Endothelial cell of umbilical vein (primary cell): ENCODE measurements around the gene TMEM37. TPM values are rescaled to one million over a fixed set of nuclear protein-coding genes. Genes with fewer than 3 reads are reported as not detected.

Experiments
- BruUV-seq: library from RNA; stranded (reverse); fragments of 400-500 nt; replicated peaks from 2 replicates; lab custom pipeline; 2021; lab: Mats Ljungman, UMichigan
- CTCF ChIA-PET: fragments of 300-600, 350-600 bp; sonication (Branson Sonifier 250); formaldehyde crosslinking; loops from one replicate; lab custom pipeline; 2021; ENCODE audit warnings: antibody characterized with exemption, inconsistent platforms; lab: Charles Lee
- POLR2A ChIA-PET: fragments of 300-600, 350-600 bp; sonication (Branson Sonifier 250); formaldehyde crosslinking; loops from one replicate; lab custom pipeline; 2021; ENCODE audit warnings: antibody characterized with exemption, inconsistent platforms; lab: Charles Lee
- DNase-seq: peaks from one replicate; pipeline ENCODE4 v3.0.0-alpha.2; 2011; ENCODE audit warnings: low read depth, low spot score
- FAIRE-seq: peaks from 2 replicates; lab custom pipeline; 2011; peaks lifted over from hg19 to GRCh38; lab: Jason Lieb, UNC
- H2AFZ ChIP-seq: 2 replicates; pipeline ENCODE4 v1.6.0; 2012; ENCODE audit warnings: low read depth, low read length, control low read depth, inconsistent platforms
- H3K27ac ChIP-seq: 2 replicates; pipeline ENCODE4 v1.5.1; 2011; ENCODE audit warnings: low read depth, mild to moderate bottlenecking, control low read depth, low read length, moderate library complexity; ENCODE audit not compliant: insufficient read depth
- H3K27me3 ChIP-seq, 2 experiments: 2 replicates each; pipeline versions ENCODE4 v1.6.0 to v1.6.1; 2011; ENCODE audit warnings: low read length in 2 of 2, mixed read lengths in 1 of 2; ENCODE audit not compliant: control insufficient read depth in 2 of 2, insufficient read depth in 2 of 2
- H3K36me3 ChIP-seq, 2 experiments: 2 replicates in 1 of 2; 3 replicates in 1 of 2; pipeline ENCODE4 v1.5.1; 2011; ENCODE audit warnings: low read length in 2 of 2, mild to moderate bottlenecking in 1 of 2, moderate library complexity in 1 of 2; ENCODE audit not compliant: control insufficient read depth in 2 of 2, insufficient read depth in 2 of 2; ENCODE audit errors: extremely low read depth in 1 of 2
- H3K4me1 ChIP-seq: 3 replicates; pipeline ENCODE4 v1.5.1; 2011; ENCODE audit warnings: mild to moderate bottlenecking, low read length; ENCODE audit not compliant: control insufficient read depth, insufficient read depth; ENCODE audit errors: extremely low read depth
- H3K4me2 ChIP-seq: 2 replicates; pipeline ENCODE4 v1.6.1; 2011; ENCODE audit warnings: low read length, control low read depth, mixed read lengths; ENCODE audit not compliant: insufficient read depth
- H3K4me3 ChIP-seq, 3 experiments: fragments of 200-600 bp in 1 of 3; sonication (generic), shearing (Covaris generic) in 1 of 3; replicated peaks in 1 of 3; 2 replicates each; pipeline ENCODE4 v1.5.1; 2011 to 2016; ENCODE audit warnings: control low read depth in 3 of 3, low read length in 3 of 3, mild to moderate bottlenecking in 2 of 3, inconsistent platforms in 1 of 3, low read depth in 1 of 3, moderate library complexity in 1 of 3; ENCODE audit not compliant: insufficient read depth in 1 of 3
- H3K79me2 ChIP-seq: 2 replicates; pipeline ENCODE4 v1.6.0; 2012; ENCODE audit warnings: low read length, inconsistent platforms; ENCODE audit not compliant: control insufficient read depth, insufficient read depth
- H3K9ac ChIP-seq: replicated peaks from 2 replicates; pipeline ENCODE3; 2011; ENCODE audit warnings: low read length, control low read depth; ENCODE audit not compliant: insufficient read depth; ENCODE audit errors: extremely low read depth
- H3K9me1 ChIP-seq: replicated peaks from 3 replicates; pipeline ENCODE4 v1.6.0; 2011; ENCODE audit warnings: mild to moderate bottlenecking, low read length; ENCODE audit not compliant: control insufficient read depth, insufficient read depth; ENCODE audit errors: extremely low read depth
- H3K9me3 ChIP-seq: replicated peaks from 2 replicates; pipeline ENCODE4 v1.5.1; 2012; ENCODE audit warnings: low read length, inconsistent platforms; ENCODE audit not compliant: control insufficient read depth, insufficient read depth
- H4K20me1 ChIP-seq: replicated peaks from 2 replicates; pipeline ENCODE3; 2011; ENCODE audit warnings: mild to moderate bottlenecking, low read length; ENCODE audit not compliant: control insufficient read depth, insufficient read depth; ENCODE audit errors: extremely low read depth
- FOS ChIP-seq: IDR thresholded peaks from 2 replicates; pipeline ENCODE4 v1.6.1; 2011; ENCODE audit warnings: mild to moderate bottlenecking, low read length, moderate library complexity, borderline replicate concordance; ENCODE audit not compliant: insufficient read depth
- GATA2 ChIP-seq: IDR thresholded peaks from 2 replicates; pipeline ENCODE4 v1.7.0; 2011; ENCODE audit warnings: low read depth, mild to moderate bottlenecking, moderate library complexity, mixed read lengths, low read length; ENCODE audit not compliant: insufficient read length, insufficient read depth
- JUN ChIP-seq: IDR thresholded peaks from 2 replicates; pipeline ENCODE4 v1.6.1; 2011; ENCODE audit warnings: borderline replicate concordance, low read depth; ENCODE audit not compliant: insufficient read length, insufficient read depth
- MYC ChIP-seq: IDR thresholded peaks from one replicate; pipeline ENCODE4 v1.6.1; 2011; ENCODE audit warnings: mild to moderate bottlenecking, low read depth, low read length
- POLR2AphosphoS5 ChIP-seq: IDR thresholded peaks from 2 replicates; pipeline ENCODE4 v1.6.1; 2012; ENCODE audit warnings: low read depth, mild to moderate bottlenecking, control low read depth, low read length, moderate library complexity; ENCODE audit not compliant: insufficient read depth
- dilution Hi-C: fragments of 300-500 bp; cut with MboI; formaldehyde crosslinking; loops from one replicate; pipeline ENCODE4 v1.15.0; 2019; ENCODE audit warnings: low sequenced_read_pairs; ENCODE audit not compliant: extremely low pct_ligation_motif_present
- intact Hi-C: fragments of 100-400 bp; cut with micrococcal nuclease; formaldehyde crosslinking; loops from one replicate; pipeline ENCODE4 v1.10.0; 2022
- polyA plus RNA-seq, 4 experiments: library from polyadenylated mRNA; depleted of rRNA in 3 of 4; stranded (reverse) in 3 of 4; unstranded in 1 of 4; fragments of >200 nt; gene quantifications; 2 replicates each; pipeline versions ENCODE4 v1.2.1 to v1.2.3, GENCODE V29; 2011 to 2012; ENCODE audit warnings: missing spikeins in 1 of 4
- total RNA-seq: library from RNA; stranded (reverse); gene quantifications from 2 replicates; pipeline ENCODE4 v1.2.3, GENCODE V29; 2021
- TF ChIP-seq, protein P1 (sequence below): IDR thresholded peaks from 2 replicates; pipeline ENCODE4 v1.6.1; 2011; ENCODE audit not compliant: insufficient read depth, insufficient read length
- TF ChIP-seq, protein P2 (sequence below), 2 donors: IDR thresholded peaks; 1 replicate in 1 of 2; 2 replicates in 1 of 2; pipeline ENCODE4 v1.5.1; 2011; ENCODE audit warnings: low read length in 2 of 2, mild to moderate bottlenecking in 2 of 2, moderate library complexity in 2 of 2, control low read depth in 1 of 2, inconsistent platforms in 1 of 2, low read depth in 1 of 2; ENCODE audit not compliant: insufficient read depth in 1 of 2; ENCODE audit errors: extremely low read depth in 1 of 2

Gene TMEM37
- total and polyA plus RNA-seq, 2 donors (not counting 3 experiments of a cell fraction or from before 2014, with no cell fraction given): 3.5 to 16.2 TPM

DNA sequence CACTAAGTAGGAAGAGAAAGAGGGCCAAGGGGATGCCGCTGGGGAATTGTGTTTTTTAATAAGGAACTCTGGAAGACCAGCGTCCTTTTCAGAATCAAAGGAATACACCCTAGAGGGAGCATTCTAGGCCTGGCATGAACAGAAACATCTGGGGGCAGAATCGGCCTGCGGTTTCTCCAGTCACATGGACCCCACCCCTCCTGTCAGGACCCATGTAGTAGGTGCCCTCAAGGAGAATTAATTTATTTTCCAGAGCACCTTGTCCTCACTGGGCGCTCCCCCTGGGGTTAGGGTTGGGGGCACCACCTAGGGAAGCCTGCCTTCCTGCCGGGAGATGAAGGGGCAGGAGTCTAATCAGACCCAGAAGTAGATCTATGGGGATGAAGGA is 44.2 kb downstream of the TMEM37 start:
- TF ChIP-seq POLR2AphosphoS5 (no peak), FOS (no peak), JUN (no peak), GATA2 (no peak), MYC (no peak)
- TF ChIP-seq, protein P1, sequence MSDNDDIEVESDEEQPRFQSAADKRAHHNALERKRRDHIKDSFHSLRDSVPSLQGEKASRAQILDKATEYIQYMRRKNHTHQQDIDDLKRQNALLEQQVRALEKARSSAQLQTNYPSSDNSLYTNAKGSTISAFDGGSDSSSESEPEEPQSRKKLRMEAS: no peak
- TF ChIP-seq, protein P2, sequence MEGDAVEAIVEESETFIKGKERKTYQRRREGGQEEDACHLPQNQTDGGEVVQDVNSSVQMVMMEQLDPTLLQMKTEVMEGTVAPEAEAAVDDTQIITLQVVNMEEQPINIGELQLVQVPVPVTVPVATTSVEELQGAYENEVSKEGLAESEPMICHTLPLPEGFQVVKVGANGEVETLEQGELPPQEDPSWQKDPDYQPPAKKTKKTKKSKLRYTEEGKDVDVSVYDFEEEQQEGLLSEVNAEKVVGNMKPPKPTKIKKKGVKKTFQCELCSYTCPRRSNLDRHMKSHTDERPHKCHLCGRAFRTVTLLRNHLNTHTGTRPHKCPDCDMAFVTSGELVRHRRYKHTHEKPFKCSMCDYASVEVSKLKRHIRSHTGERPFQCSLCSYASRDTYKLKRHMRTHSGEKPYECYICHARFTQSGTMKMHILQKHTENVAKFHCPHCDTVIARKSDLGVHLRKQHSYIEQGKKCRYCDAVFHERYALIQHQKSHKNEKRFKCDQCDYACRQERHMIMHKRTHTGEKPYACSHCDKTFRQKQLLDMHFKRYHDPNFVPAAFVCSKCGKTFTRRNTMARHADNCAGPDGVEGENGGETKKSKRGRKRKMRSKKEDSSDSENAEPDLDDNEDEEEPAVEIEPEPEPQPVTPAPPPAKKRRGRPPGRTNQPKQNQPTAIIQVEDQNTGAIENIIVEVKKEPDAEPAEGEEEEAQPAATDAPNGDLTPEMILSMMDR (IDR thresholded peaks at IDR 0.05; ENCODE audit: extremely low read depth in 1 of 2, insufficient read depth in 1 of 2, low read depth in 1 of 2, low read length in 2 of 2): no peak
- Histone ChIP-seq H3K9me3 (no peaks in the 10 kb centered on the region), H3K9me1 (no peaks in the 10 kb centered on the region), H2AFZ (no peak overlapping the region), H3K36me3 (no peaks in the 10 kb centered on the region), H3K27me3 (peaks cover 0 to 3% of the 10 kb centered on the region in 2 experiments), H3K27ac (no peak overlapping the region), H3K9ac (no peak overlapping the region), H4K20me1 (no peaks in the 10 kb centered on the region), H3K4me1 (no peaks in the 10 kb centered on the region), H3K4me3 (no peak overlapping the region), H3K4me2 (no peak overlapping the region), H3K79me2 (no peaks in the 10 kb centered on the region)
- intact Hi-C loops: loop anchor here (1.0 to 5.0 kb wide), 7 partner anchors 44 to 594 kb away; no protein-coding TSS in a partner anchor
- no peak for DNase-seq
- ChIA-PET CTCF (interaction anchor here (0.7 to 4.4 kb wide), 29 partner anchors 8 to 594 kb away, joined by 3 to 151 read pairs (median 6); partner anchors contain the start of genes C2orf76, DBI and TMEM37), POLR2A (no interaction called here)
- no TSS peak for BruUV-seq
- no peak for FAIRE-seq
- dilution Hi-C loops: no loop called here
